K562 (cell line): Measurements from ENCODE around the gene KIF6. TPM values are rescaled to one million over a fixed set of nuclear protein-coding genes. Genes with fewer than 3 reads are reported as not detected.

Experiments used
- ATAC-seq: fragments of 200-7000 bp; cut with Tn5 transposase; 3 replicates; pipeline ENCODE4 v1.9.1; 2020; ENCODE audit warnings: moderate library complexity
- BruUV-seq: library from RNA; stranded (reverse); fragments of 400-500 nt; replicated peaks from 2 replicates; lab custom pipeline; 2021; lab: Mats Ljungman, UMichigan
- CTCF ChIA-PET: fragments of 300-600 bp; formaldehyde crosslinking; extraction: SDS; loops from one replicate; lab custom pipeline; 2021; ENCODE audit warnings: low intra/inter-chr PET ratio; lab: Yijun Ruan, JAX
- POLR2A ChIA-PET: fragments of 300-600, 350-650 bp; sonication (Branson Sonifier 250); formaldehyde crosslinking; extraction: SDS; loops from one replicate; lab custom pipeline; 2021; ENCODE audit warnings: antibody characterized with exemption, inconsistent platforms; lab: Yijun Ruan, JAX
- DNase-seq, 4 experiments: peaks; one replicate each; pipeline versions ENCODE4 v3.0.0 to v3.0.0-alpha.2; 2011 to 2018; ENCODE audit warnings: low spot score in 3 of 4, mixed read lengths in 3 of 4; ENCODE audit errors: extremely low read depth in 1 of 4
- FAIRE-seq: peaks from 2 replicates; lab custom pipeline; 2011; peaks lifted over from hg19 to GRCh38; lab: Jason Lieb, UNC
- H2AFZ ChIP-seq: 2 replicates; pipeline ENCODE4 v1.6.0; 2011; ENCODE audit warnings: low read depth, low read length, control low read depth, inconsistent platforms
- H3K27ac ChIP-seq: fragments of 200-600 bp; 3 replicates; pipeline ENCODE4 v1.8.0; 2011; ENCODE audit warnings: low read depth, mild to moderate bottlenecking, control low read depth, inconsistent platforms, low read length, moderate library complexity, mixed read lengths; ENCODE audit errors: extremely low read depth
- H3K27me3 ChIP-seq, 2 experiments: fragments of 300-600 bp in 1 of 2; 2 replicates in 1 of 2; 3 replicates in 1 of 2; pipeline versions ENCODE4 v1.6.0 to v1.8.0; 2011; ENCODE audit warnings: inconsistent platforms in 2 of 2, low read length in 2 of 2, mild to moderate bottlenecking in 1 of 2, mixed read lengths in 1 of 2, moderate library complexity in 1 of 2; ENCODE audit not compliant: control insufficient read depth in 2 of 2, insufficient read depth in 2 of 2
- H3K36me3 ChIP-seq: fragments of 300-600 bp; 3 replicates; pipeline ENCODE4 v1.8.0; 2011; ENCODE audit warnings: mild to moderate bottlenecking, low read length, inconsistent platforms; ENCODE audit not compliant: control insufficient read depth, insufficient read depth
- H3K4me1 ChIP-seq, 2 experiments: fragments of 200-600 bp in 1 of 2; replicated peaks in 1 of 2; 2 replicates in 1 of 2; 3 replicates in 1 of 2; pipeline versions ENCODE4 v1.5.1 to v1.8.0; 2011; ENCODE audit warnings: inconsistent platforms in 2 of 2, low read length in 2 of 2, mild to moderate bottlenecking in 1 of 2, mixed read lengths in 1 of 2, moderate library complexity in 1 of 2; ENCODE audit not compliant: control insufficient read depth in 2 of 2, insufficient read depth in 2 of 2
- H3K4me2 ChIP-seq: 2 replicates; pipeline ENCODE4 v1.6.1; 2011; ENCODE audit warnings: low read length, control low read depth, inconsistent platforms, mixed read lengths; ENCODE audit not compliant: insufficient read depth
- H3K4me3 ChIP-seq: fragments of 200-600 bp; sonication (generic), shearing (Covaris generic); 2 replicates; pipeline ENCODE4 v1.5.1; 2016; ENCODE audit warnings: control low read depth, inconsistent platforms
- H3K79me2 ChIP-seq: fragments of 200-600 bp; 3 replicates; pipeline ENCODE4 v1.8.0; 2011; ENCODE audit warnings: low read length, inconsistent platforms; ENCODE audit not compliant: control insufficient read depth, insufficient read depth
- H3K9ac ChIP-seq, 2 experiments: 2 replicates each; pipeline versions ENCODE4 v1.6.0 to v1.6.1; 2011; ENCODE audit warnings: low read depth in 2 of 2, low read length in 2 of 2, control low read depth in 1 of 2, inconsistent platforms in 1 of 2, mild to moderate bottlenecking in 1 of 2, mixed read lengths in 1 of 2; ENCODE audit not compliant: insufficient read depth in 1 of 2
- H3K9me1 ChIP-seq: one replicate; pipeline ENCODE4 v1.6.0; 2011; ENCODE audit warnings: inconsistent platforms, mild to moderate bottlenecking, low read length, moderate library complexity; ENCODE audit not compliant: control insufficient read depth, insufficient read depth
- H3K9me3 ChIP-seq: replicated peaks from 2 replicates; pipeline ENCODE4 v1.5.1; 2011; ENCODE audit warnings: low read depth, low read length, inconsistent platforms; ENCODE audit not compliant: control insufficient read depth, insufficient read depth
- H4K20me1 ChIP-seq: replicated peaks from 2 replicates; pipeline ENCODE4 v1.6.1; 2011; ENCODE audit warnings: low read length, inconsistent platforms, mixed read lengths; ENCODE audit not compliant: control insufficient read depth, insufficient read depth
- CBX1 ChIP-seq: sonication (generic); IDR thresholded peaks from 2 replicates; pipeline ENCODE4 v1.6.1; 2016; ENCODE audit warnings: antibody characterized with exemption, low read depth, mild to moderate bottlenecking
- CLOCK ChIP-seq: fragments of 250-450 bp; sonication (Bioruptor Pico); IDR thresholded peaks from 2 replicates; pipeline ENCODE4 v1.4.0; 2020; ENCODE audit warnings: mild to moderate bottlenecking, moderate library complexity, borderline replicate concordance
- IRF9 ChIP-seq: fragments of 450-650 bp; IDR thresholded peaks from 2 replicates; pipeline ENCODE4 v1.6.1; 2016; ENCODE audit warnings: missing biosample characterization, missing genetic modification characterization
- MEIS2 ChIP-seq: fragments of 450-650 bp; IDR thresholded peaks from 2 replicates; pipeline ENCODE4 v1.6.1; 2014; ENCODE audit warnings: mild to moderate bottlenecking; ENCODE audit not compliant: partially characterized antibody
- RNF2 ChIP-seq: sonication (generic); IDR thresholded peaks from 2 replicates; pipeline ENCODE4 v1.6.1; 2016
- WGBS: fragments of 100-300 bp; shearing (Covaris generic); methylation state at CpG from one replicate; pipeline ENCODE4 v1.1.6; 2016; ENCODE audit warnings: low coverage, mixed read lengths; ENCODE audit not compliant: insufficient coverage; ENCODE audit errors: missing lambda C conversion rate; 5-methylcytosine and 5-hydroxymethylcytosine counted together
- in situ Hi-C: fragments of 300-500 bp; cut with MboI; formaldehyde crosslinking; loops from 4 replicates; pipeline ENCODE4 v1.15.0; 2018; ENCODE audit warnings: inconsistent platforms, mixed read lengths
- intact Hi-C: fragments of 100-400 bp; cut with micrococcal nuclease; formaldehyde crosslinking; loops from 2 replicates; pipeline ENCODE4 v1.14.2; 2022
- polyA plus RNA-seq, 8 experiments: library from polyadenylated mRNA; depleted of rRNA in 4 of 8; stranded (reverse) in 5 of 8; unstranded in 3 of 8; fragments of >200 nt; fragmentation: Nextera tagmentation in 2 of 8; fragmentation: Illumina TruSeq in 1 of 8; extraction: Ambion mirVana in 2 of 8; extraction: Trizol in 1 of 8; gene quantifications; 2 replicates each; pipeline versions ENCODE4 v1.2.1 to v1.2.3, GENCODE V29; 2011 to 2014; ENCODE audit warnings: inconsistent platforms in 1 of 8, missing spikeins in 1 of 8
- total RNA-seq, 7 experiments: library from RNA; depleted of rRNA in 6 of 7; stranded (reverse); fragments of >200 nt in 6 of 7; fragmentation: Illumina TruSeq in 2 of 7; extraction: Trizol in 2 of 7; gene quantifications; 2 replicates each; pipeline versions ENCODE4 v1.2.1 to v1.2.3, GENCODE V29; 2011 to 2021; ENCODE audit warnings: low replicate concordance in 1 of 7

The KIF6 gene
- total and polyA plus RNA-seq, 9 of the 15 experiments (the other 6 are each of a cell fraction or from before 2014, with no cell fraction given) = not detected

GRCh38 chr6:39665861-39666260 is 59.3 kb downstream of the KIF6 start (continued):
- TF ChIP-seq CLOCK (CRISPR knock-in tag) (no peak), CBX1 (no peak), RNF2 (no peak)
- TF ChIP-seq, all 486 proteins: peak for 0

- DNase-seq (no peak), FAIRE-seq (no peak), ATAC-seq (no peak)
- Histone ChIP-seq H2AFZ (no peak overlapping the region), H3K79me2 (no peaks in the 10 kb centered on the region), H4K20me1 (no peaks in the 10 kb centered on the region), H3K4me3 (no peak overlapping the region), H3K9ac (no peak overlapping the region), H3K27me3 (no peaks in the 10 kb centered on the region), H3K4me1 (no peaks in the 10 kb centered on the region), H3K36me3 (no peaks in the 10 kb centered on the region), H3K9me1 (no peaks in the 10 kb centered on the region), H3K9me3 (no peaks in the 10 kb centered on the region), H3K27ac (no peak overlapping the region), H3K4me2 (no peak overlapping the region)
- CTCF ChIA-PET = no interaction called here
- POLR2A ChIA-PET = no interaction called here
- no TSS peak for BruUV-seq
- 3% methylated on average over 4 of the region's 4 CpGs for WGBS
- in situ Hi-C loops = no loop called here
- TF ChIP-seq MEIS2 (peak; percentile 12), IRF9 (tag) (no peak)
- intact Hi-C loops = no loop called here
Measured at GRCh38 chr6:39664173-39664572, 61.0 kb downstream of the KIF6 start.
